GM23248 (cell line): ENCODE results near the gene PRSS27. TPM values are rescaled to one million over a fixed set of nuclear protein-coding genes. Genes with fewer than 3 reads are reported as not detected.

Source experiments
- DNase-seq: peaks from one replicate; pipeline ENCODE4 v3.0.0-alpha.2; 2015
- H2AFZ ChIP-seq: fragments of 200-600 bp; sonication (generic); 2 replicates; pipeline ENCODE4 v1.6.1; 2016; ENCODE audit warnings: antibody characterized with exemption
- H3F3A ChIP-seq: fragments of 200-600 bp; sonication (generic); 2 replicates; pipeline ENCODE4 v1.6.1; 2016; ENCODE audit warnings: mild to moderate bottlenecking, antibody characterized with exemption, mixed run types; ENCODE audit not compliant: insufficient read depth
- H3K27ac ChIP-seq: fragments of 200-600 bp; sonication (generic); 2 replicates; pipeline ENCODE4 v1.5.1; 2016; ENCODE audit warnings: mild to moderate bottlenecking
- H3K27me3 ChIP-seq: fragments of 200-600 bp; sonication (generic); replicated peaks from 2 replicates; pipeline ENCODE4 v1.6.1; 2016; ENCODE audit warnings: mild to moderate bottlenecking; ENCODE audit not compliant: insufficient read depth
- H3K36me3 ChIP-seq: fragments of 200-600 bp; sonication (generic); 2 replicates; pipeline ENCODE4 v1.6.1; 2016; ENCODE audit warnings: low read depth, mild to moderate bottlenecking
- H3K4me1 ChIP-seq: fragments of 200-600 bp; sonication (generic); 2 replicates; pipeline ENCODE4 v1.6.1; 2016; ENCODE audit warnings: mild to moderate bottlenecking; ENCODE audit not compliant: insufficient read depth
- H3K4me2 ChIP-seq: fragments of 200-600 bp; sonication (generic); one replicate; pipeline ENCODE4 v1.6.1; 2016; ENCODE audit warnings: mild to moderate bottlenecking; ENCODE audit not compliant: unreplicated experiment
- H3K4me3 ChIP-seq: fragments of 200-600 bp; sonication (generic); 2 replicates; pipeline ENCODE4 v1.5.1; 2016; ENCODE audit warnings: mild to moderate bottlenecking
- H3K79me2 ChIP-seq: fragments of 200-600 bp; sonication (generic); 2 replicates; pipeline ENCODE4 v1.6.1; 2016; ENCODE audit warnings: mild to moderate bottlenecking; ENCODE audit not compliant: insufficient read depth
- H3K9ac ChIP-seq: fragments of 200-600 bp; sonication (generic); 2 replicates; pipeline ENCODE4 v1.6.1; 2016; ENCODE audit warnings: mild to moderate bottlenecking
- H3K9me2 ChIP-seq: fragments of 200-600 bp; sonication (generic); 2 replicates; pipeline ENCODE4 v1.6.1; 2016; ENCODE audit warnings: mixed run types, mild to moderate bottlenecking, moderate library complexity; ENCODE audit not compliant: insufficient read depth
- H3K9me3 ChIP-seq: fragments of 200-600 bp; sonication (generic); one replicate; pipeline ENCODE4 v1.6.1; 2017; ENCODE audit warnings: low read depth
- H4K20me1 ChIP-seq: fragments of 200-600 bp; sonication (generic); 2 replicates; pipeline ENCODE4 v1.6.0; 2016; ENCODE audit not compliant: insufficient read depth
- EZH2 ChIP-seq: fragments of 200-600 bp; sonication (generic); IDR thresholded peaks from 2 replicates; pipeline ENCODE4 v1.6.1; 2018; ENCODE audit warnings: antibody characterized with exemption, mild to moderate bottlenecking; ENCODE audit not compliant: insufficient read depth, poor library complexity, severe bottlenecking
- EZH2phosphoT487 ChIP-seq: fragments of 200-600 bp; sonication (generic); IDR thresholded peaks from 2 replicates; pipeline ENCODE4 v1.6.1; 2018; ENCODE audit warnings: antibody characterized with exemption, moderate library complexity, mild to moderate bottlenecking, low read depth; ENCODE audit not compliant: insufficient read depth
- WGBS, 2 experiments: methylation state at CpG; one replicate each; pipeline ENCODE4 v1.1.6; 2015 to 2017; ENCODE audit warnings: low lambda C conversion rate in 2 of 2, low coverage in 1 of 2; ENCODE audit errors: missing lambda C conversion rate in 2 of 2; 5-methylcytosine and 5-hydroxymethylcytosine counted together
- in situ Hi-C: fragments of 300-500 bp; cut with MboI; formaldehyde crosslinking; loops from 2 replicates; pipeline ENCODE4 v1.15.0; 2020
- polyA plus RNA-seq: library from polyadenylated mRNA; unstranded; fragments of >200 nt; fragmentation: Nextera tagmentation; extraction: Ambion mirVana; gene quantifications from 2 replicates; pipeline ENCODE4 v1.2.1, GENCODE V29; 2016
- total RNA-seq: library from RNA; depleted of rRNA; stranded (reverse); fragments of >200 nt; shearing (Covaris generic); gene quantifications from 2 replicates; pipeline ENCODE4 v1.2.3, GENCODE V29; 2014

Gene PRSS27
- total and polyA plus RNA-seq, 2 experiments from 2014 or later = 0.68 to 0.76 TPM

GRCh38 chr16:2702438-2702825 is 17.6 kb downstream of the PRSS27 start:
- H2AFZ ChIP-seq = no peak overlapping the region
- no peaks in the 10 kb centered on the region for H3F3A ChIP-seq
- no peak overlapping the region for H3K4me3 ChIP-seq
- DNase-seq = no peak
- H4K20me1 ChIP-seq = no peaks in the 10 kb centered on the region
- WGBS, 2 experiments = 92 to 94% methylated on average over 13 of the region's 13 CpGs
- H3K9me3 ChIP-seq = no peaks in the 10 kb centered on the region
- no peak overlapping the region for H3K9ac ChIP-seq
- no peak overlapping the region for H3K4me2 ChIP-seq
- H3K36me3 ChIP-seq = no peaks in the 10 kb centered on the region
- H3K4me1 ChIP-seq = no peaks in the 10 kb centered on the region
- H3K9me2 ChIP-seq = no peaks in the 10 kb centered on the region
- H3K27ac ChIP-seq = no peak overlapping the region
- H3K27me3 ChIP-seq = no peaks in the 10 kb centered on the region
- in situ Hi-C loops = no loop called here
- TF ChIP-seq EZH2phosphoT487 (no peak), EZH2 (no peak)
- H3K79me2 ChIP-seq = peaks cover 3% of the 10 kb centered on the region; the same call in 1 of the 2 replicates

- DNase-seq = no peak
- Histone ChIP-seq H3K9ac (no peak overlapping the region), H3K79me2 (peaks cover 3% of the 10 kb centered on the region; the same call in 1 of the 2 replicates), H3K9me2 (no peaks in the 10 kb centered on the region), H3K9me3 (no peaks in the 10 kb centered on the region), H3K27me3 (no peaks in the 10 kb centered on the region), H3F3A (no peaks in the 10 kb centered on the region), H3K4me2 (no peak overlapping the region), H2AFZ (no peak overlapping the region), H3K4me1 (no peaks in the 10 kb centered on the region), H3K36me3 (no peaks in the 10 kb centered on the region), H3K27ac (no peak overlapping the region), H3K4me3 (no peak overlapping the region), H4K20me1 (no peaks in the 10 kb centered on the region)
- WGBS, 2 experiments = 96 to 97% methylated on average over 23 to 28 of the region's 29 CpGs
- in situ Hi-C loops = no loop called here
- TF ChIP-seq EZH2phosphoT487 (no peak), EZH2 (no peak)
These were observed 18.1 kb downstream of the PRSS27 start for GRCh38 chr16:2701713-2702437.

- Histone ChIP-seq H3K4me2 (no peak overlapping the region), H3K27me3 (no peaks in the 10 kb centered on the region), H3K27ac (no peak overlapping the region), H3K9ac (no peak overlapping the region), H3K79me2 (peaks cover 3% of the 10 kb centered on the region; the same call in 1 of the 2 replicates), H3K9me3 (no peaks in the 10 kb centered on the region), H4K20me1 (no peaks in the 10 kb centered on the region), H3K4me3 (no peak overlapping the region), H3K4me1 (no peaks in the 10 kb centered on the region), H3F3A (no peaks in the 10 kb centered on the region), H2AFZ (no peak overlapping the region), H3K36me3 (no peaks in the 10 kb centered on the region), H3K9me2 (no peaks in the 10 kb centered on the region)
- TF ChIP-seq EZH2 (no peak), EZH2phosphoT487 (no peak)
- WGBS, 2 experiments = 87 to 88% methylated on average over 13 to 15 of the region's 15 CpGs
- in situ Hi-C loops = no loop called here
- no peak for DNase-seq
These were observed 18.8 kb downstream of the PRSS27 start for GRCh38 chr16:2701272-2701671.

- no peak for TF ChIP-seq EZH2
- no peak for TF ChIP-seq EZH2phosphoT487
- no peak overlapping the region for H3K27ac ChIP-seq
- in situ Hi-C loops = no loop called here
- H3K9me3 ChIP-seq = no peaks in the 10 kb centered on the region
- H3K4me3 ChIP-seq = no peak overlapping the region
- 93 to 94% methylated on average over 13 of the region's 13 CpGs for WGBS, 2 experiments
- no peak for DNase-seq
- no peaks in the 10 kb centered on the region for H3K9me2 ChIP-seq
- H4K20me1 ChIP-seq = no peaks in the 10 kb centered on the region
- H3F3A ChIP-seq = no peaks in the 10 kb centered on the region
- no peak overlapping the region for H3K4me2 ChIP-seq
- H3K4me1 ChIP-seq = no peaks in the 10 kb centered on the region
- peaks cover 3% of the 10 kb centered on the region; the same call in 1 of the 2 replicates for H3K79me2 ChIP-seq
- H3K27me3 ChIP-seq = no peaks in the 10 kb centered on the region
- H2AFZ ChIP-seq = no peak overlapping the region
- no peak overlapping the region for H3K9ac ChIP-seq
- no peaks in the 10 kb centered on the region for H3K36me3 ChIP-seq
These were observed 19.2 kb downstream of the PRSS27 start for GRCh38 chr16:2700786-2701185.
